ENCODE measurements around the gene FUT8.
A peak's percentile ranks its signal among the peaks of the same experiment; 100 is the strongest.

Gene FUT8

DNA sequence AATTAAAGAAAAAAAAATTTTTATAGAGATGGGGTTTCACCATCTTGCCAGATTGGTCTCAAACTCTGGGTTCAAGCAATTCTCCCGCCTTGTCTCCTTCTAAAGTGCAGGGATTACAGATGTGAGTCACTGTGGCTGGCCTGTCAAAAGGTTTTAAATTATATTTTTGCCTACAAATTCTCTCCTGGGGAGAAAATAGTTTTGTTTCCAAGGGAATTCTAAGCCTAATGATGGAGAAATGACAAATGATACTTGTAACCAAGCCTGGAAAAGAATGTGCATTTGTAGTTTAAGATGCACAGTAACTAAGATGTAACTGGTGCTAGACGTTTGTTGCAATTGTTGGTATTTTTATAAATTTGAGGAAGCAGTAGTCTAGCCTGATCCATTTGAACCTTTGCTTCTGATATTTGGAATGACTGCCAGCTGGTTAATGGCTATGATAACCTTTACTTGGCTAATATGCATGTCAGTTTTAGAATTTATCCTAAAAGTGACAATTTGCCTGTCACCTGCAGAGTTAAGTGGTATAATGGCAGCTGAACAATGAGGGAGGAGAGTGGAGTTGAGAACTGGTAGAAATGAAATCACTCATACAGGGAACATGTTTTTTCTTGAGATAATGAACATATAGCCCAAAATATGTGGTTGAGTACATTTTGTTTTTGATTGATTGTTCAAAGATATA is 148.0 kb downstream of the FUT8 start:
- no peak for DNase-seq

- DNase-seq = no peak
Measured at GRCh38 chr14:65564370-65564769, 151.8 kb downstream of the FUT8 start.

DNA sequence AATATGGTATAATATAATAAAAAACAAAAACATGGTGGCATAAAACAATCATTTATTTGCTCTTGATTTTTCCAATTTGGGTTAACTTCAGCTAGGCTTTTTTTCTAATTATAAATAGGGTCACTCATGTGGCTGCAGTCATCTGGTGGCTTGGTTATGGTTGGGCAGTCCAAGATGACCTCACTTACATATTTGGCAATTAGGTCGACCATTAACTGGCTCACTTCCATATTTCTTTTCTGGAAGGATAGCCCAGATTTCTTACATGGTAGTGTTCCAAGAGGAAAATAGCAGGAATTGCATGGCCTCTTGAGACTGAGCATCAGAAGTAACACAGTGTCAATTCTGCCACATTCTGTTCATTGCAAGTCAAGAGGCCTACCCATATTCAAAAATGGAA is 153.4 kb downstream of the FUT8 start:
- no peak for DNase-seq

DNA sequence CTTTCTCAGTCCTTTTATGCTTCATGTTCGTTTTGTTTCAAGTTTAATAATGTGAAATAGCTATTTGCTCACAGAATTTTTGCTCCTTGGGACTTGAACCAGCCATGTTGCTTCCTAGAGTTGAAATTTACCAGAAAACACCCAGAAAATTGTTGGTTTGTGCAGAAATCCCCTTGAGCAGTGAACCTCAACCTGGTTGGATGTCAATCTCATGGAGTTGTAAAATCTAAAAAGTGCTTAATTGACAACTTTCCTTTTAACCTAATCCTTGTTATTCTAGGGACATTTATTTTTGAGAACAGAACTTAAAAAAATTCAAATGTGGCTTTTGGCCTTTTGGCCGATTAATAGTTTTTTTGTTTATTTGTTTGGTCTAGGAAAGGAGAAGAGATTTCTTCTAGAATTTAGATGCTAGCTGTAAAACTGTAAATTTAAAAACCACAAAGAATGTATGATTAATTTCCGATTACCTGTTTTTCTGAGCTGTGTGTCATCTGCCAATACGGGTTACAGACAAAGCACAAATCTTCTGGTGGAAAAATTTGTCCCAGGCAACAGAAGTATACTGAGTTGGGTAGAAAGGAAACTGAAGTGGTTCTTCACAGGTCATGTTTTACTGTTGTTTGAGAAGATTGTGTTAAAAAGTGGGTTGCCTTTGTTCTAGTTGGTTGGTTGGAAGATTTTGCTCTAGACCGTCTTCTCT is 154.4 kb downstream of the FUT8 start:
- peak; percentile 65 for DNase-seq

- DNase-seq = no peak
Measured at GRCh38 chr14:65574611-65575010, 162.1 kb downstream of the FUT8 start.

GRCh38 chr14:65575389-65575788 is 162.9 kb downstream of the FUT8 start:
- no peak for DNase-seq

GRCh38 chr14:65580973-65581372 is 168.4 kb downstream of the FUT8 start:
- no peak for DNase-seq

DNA sequence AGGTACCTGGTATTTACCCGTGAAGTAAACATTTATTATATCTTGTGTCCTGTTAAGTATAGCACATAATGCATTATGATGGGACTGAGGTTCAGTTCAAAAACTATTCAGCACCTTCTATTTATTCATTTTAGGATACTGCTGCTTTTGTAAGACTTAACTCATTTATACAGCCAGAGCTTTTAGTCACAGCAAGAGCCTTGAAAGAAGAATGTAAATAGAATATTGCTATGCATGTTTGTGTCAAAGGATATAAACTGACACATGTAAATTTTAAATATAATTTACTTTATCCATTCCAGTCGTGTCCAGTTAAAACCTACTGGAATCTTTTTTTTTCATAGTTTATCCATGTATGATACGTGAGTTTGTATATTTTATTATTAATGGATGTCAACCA is 168.8 kb downstream of the FUT8 start:
- DNase-seq = no peak

DNA sequence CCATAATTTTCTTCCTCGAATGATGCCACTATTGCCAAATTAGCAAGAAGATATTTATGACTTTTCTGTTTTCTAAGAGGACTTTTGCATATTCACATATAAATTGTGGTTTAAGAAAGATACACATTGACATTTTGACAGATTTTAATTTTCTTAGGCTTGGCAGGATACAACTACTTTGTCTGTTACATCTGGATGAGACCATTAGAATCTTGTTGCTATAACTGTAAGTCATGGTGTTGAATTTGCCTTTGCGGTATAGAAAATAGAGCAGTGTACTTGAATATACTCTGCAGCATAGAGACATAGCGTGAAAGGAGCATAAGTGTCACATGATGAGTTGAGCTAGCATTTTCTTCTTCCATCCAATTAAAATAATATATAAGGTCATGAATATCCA is 169.3 kb downstream of the FUT8 start:
- DNase-seq = no peak

- no peak for DNase-seq
Measured at GRCh38 chr14:65585216-65585615, 172.7 kb downstream of the FUT8 start.

DNA sequence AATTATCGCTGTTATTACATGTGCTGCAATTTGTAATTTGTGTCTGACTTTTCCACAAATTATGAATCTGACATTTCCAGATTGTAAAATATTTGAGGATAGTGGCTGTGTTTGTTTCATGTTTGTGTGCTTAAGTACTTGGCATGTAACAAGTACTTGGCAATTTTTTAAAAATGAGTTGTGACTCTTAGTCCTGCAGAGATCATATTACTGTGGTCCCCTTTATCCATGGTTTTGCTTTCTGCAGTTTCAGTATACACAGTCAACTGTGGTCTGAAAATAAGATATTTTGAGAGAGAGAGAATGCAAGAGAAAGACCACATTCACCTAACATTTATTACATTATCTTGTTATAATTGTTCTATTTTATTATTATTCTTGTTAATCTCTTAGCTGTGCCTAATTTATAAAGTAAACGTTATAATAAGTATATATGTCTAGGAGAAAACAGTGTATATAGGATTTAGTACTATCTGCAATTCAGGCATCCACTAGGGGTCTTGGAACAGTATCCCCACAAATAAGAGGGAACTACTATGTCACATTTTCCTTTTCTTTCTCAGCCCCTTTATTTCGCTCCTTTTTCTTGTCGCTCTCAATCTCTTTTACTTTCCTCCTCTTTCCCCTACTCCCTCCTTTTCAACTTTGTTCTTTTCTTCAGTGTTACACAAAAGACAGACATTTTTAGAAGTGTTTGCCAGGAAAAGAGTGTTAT is 176.1 kb downstream of the FUT8 start:
- DNase-seq = no peak

GRCh38 chr14:65594153-65594881 is 181.8 kb downstream of the FUT8 start:
- DNase-seq = no peak

DNA sequence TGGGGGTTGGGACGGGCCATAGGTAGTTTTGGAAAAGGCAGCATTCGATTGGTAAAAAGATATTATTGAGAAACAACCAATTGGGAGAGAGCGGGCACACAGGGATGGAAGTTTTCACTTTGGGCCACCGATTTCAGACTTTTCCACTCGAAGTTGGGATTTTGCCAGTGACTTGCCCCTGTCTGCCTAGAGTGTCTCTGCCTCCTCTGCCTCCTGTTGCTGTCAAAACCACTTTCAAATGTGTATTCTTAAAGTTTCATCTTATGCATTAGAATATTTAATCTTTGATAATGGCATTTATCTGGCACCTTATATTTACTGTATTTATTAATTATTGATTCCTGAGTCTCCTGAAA is 182.3 kb downstream of the FUT8 start:
- no peak for DNase-seq

DNA sequence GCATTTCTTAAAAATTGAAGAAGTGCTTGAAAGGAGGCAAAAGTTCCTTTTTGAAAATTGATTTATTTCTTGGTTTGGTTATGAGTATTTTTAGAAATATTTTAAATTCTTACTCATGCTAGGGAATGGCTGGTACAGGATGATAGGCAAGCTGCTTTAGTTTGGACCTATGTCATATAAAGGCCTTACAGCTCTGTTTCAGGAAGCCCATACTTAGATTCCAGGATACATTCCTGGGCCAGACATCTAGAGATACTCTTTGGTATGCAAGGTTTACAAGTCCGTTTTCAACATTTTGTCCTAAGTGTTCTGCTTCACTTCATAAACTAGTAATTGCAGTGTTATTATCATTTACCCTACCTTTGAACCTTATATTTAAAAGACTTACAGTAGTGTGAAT is 186.8 kb downstream of the FUT8 start:
- no peak for DNase-seq

- DNase-seq = no peak
Measured at GRCh38 chr14:65600742-65601141, 188.2 kb downstream of the FUT8 start.

DNA sequence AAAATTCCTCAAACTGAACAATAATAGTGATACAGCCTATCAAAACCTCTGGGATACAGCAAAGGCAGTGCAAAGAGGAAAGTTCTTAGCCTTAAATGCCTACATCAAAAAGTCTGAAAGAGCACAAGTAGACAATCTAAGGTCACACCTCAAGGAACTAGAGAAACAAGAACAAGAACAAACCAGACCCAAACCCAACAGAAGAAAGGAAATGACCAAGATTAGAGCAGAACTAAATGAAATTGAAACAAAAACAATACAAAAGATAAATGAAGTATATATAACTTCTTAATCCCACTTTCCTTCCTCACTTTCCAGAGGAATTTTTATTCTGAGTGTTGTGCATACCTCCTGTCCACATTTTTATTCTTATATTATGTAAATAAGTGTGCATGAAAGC is 192.0 kb downstream of the FUT8 start:
- no peak for DNase-seq

DNA sequence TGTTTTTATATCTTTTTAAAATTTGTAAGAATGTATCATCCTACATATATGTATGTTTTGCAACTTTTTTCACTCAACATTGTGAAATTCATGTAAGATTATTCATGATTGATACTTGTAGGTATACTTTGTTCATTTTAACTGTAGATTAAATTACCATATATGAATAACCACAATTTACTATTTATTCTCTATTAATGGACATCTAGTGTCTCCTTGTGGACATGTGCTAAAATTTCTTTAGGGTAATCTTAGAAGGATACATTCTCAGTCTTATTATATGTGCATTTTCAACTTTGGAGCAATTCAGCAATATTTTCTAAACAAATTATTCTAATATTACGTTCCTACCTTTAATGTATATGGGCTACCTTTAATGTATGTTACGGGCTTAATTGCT is 192.4 kb downstream of the FUT8 start:
- no peak for DNase-seq

- no peak for DNase-seq
Measured at GRCh38 chr14:65606460-65606859, 193.9 kb downstream of the FUT8 start.

GRCh38 chr14:65613131-65613650 is 200.7 kb downstream of the FUT8 start:
- DNase-seq = no peak

GRCh38 chr14:65618996-65619395 is 206.5 kb downstream of the FUT8 start:
- DNase-seq = no peak

GRCh38 chr14:65620195-65620594 is 207.7 kb downstream of the FUT8 start:
- no peak for DNase-seq

GRCh38 chr14:65622703-65623102 is 210.2 kb downstream of the FUT8 start:
- no peak for DNase-seq

DNA sequence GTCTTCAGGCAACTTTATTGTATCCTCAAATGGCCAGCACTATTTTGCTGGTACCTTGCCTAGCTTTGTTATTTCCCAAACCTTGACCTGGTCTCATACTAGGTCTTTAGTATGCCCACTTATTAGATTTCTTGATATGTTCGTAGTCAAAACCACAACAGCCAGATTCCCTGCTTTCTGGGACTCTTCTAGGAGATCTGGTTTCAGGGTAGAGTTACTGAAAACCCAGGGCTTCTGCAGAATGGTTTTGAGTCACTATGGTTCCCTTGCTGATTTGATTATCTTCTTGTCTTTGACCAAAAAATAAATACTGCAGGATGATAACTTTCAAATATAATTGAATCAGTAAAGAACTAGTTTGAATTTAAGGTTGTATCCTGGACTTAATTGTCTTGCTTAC is 211.2 kb downstream of the FUT8 start:
- no peak for DNase-seq
